Fibroblast of the aortic adventitia (primary cell): Measurements from ENCODE around the gene ZNF592. TPM values are rescaled to one million over a fixed set of nuclear protein-coding genes. Genes with fewer than 3 reads are reported as not detected.

ENCODE experiments used
- DNase-seq: peaks from one replicate; pipeline ENCODE4 v3.0.0-alpha.2; 2010; ENCODE audit warnings: low read depth
- H3K4me3 ChIP-seq: 2 replicates; pipeline ENCODE4 v1.5.1; 2011; ENCODE audit warnings: low read depth, mild to moderate bottlenecking, control low read depth, low read length, moderate library complexity
- total RNA-seq: library from RNA; depleted of rRNA; stranded (reverse); fragments of >200 nt; gene quantifications from 2 replicates; pipeline ENCODE4 v1.2.3, GENCODE V29; 2012; ENCODE audit warnings: low replicate concordance
- TF ChIP-seq, protein P1 (sequence below): IDR thresholded peaks from 2 replicates; pipeline ENCODE4 v1.5.1; 2011; ENCODE audit warnings: mild to moderate bottlenecking, low read length, control low read depth, inconsistent platforms; ENCODE audit not compliant: insufficient read depth

Gene ZNF592
- total RNA-seq, 1 donor, result 11.7 TPM

DNA sequence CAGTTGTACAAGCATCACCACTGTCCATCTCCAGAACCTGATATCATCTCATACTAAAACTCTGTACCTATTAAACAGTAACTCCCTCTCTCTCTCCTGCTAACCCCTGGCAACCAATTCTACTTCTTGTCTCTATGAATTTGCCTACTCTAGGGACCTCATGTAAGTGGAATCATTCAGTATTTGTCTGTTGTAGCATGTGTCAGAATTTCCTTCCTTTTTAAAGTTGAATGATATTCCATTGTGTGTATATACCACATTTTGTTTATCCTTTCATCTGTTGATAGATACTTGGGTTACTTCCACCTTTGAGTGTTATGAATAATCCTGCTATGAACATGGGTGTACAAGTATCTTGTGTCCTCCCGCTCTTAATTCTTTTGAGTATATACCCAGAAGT is 16.6 kb downstream of the ZNF592 start:
- TF ChIP-seq, protein P1, sequence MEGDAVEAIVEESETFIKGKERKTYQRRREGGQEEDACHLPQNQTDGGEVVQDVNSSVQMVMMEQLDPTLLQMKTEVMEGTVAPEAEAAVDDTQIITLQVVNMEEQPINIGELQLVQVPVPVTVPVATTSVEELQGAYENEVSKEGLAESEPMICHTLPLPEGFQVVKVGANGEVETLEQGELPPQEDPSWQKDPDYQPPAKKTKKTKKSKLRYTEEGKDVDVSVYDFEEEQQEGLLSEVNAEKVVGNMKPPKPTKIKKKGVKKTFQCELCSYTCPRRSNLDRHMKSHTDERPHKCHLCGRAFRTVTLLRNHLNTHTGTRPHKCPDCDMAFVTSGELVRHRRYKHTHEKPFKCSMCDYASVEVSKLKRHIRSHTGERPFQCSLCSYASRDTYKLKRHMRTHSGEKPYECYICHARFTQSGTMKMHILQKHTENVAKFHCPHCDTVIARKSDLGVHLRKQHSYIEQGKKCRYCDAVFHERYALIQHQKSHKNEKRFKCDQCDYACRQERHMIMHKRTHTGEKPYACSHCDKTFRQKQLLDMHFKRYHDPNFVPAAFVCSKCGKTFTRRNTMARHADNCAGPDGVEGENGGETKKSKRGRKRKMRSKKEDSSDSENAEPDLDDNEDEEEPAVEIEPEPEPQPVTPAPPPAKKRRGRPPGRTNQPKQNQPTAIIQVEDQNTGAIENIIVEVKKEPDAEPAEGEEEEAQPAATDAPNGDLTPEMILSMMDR, result no peak
- no peak for DNase-seq
- no peak overlapping the region for H3K4me3 ChIP-seq

DNA sequence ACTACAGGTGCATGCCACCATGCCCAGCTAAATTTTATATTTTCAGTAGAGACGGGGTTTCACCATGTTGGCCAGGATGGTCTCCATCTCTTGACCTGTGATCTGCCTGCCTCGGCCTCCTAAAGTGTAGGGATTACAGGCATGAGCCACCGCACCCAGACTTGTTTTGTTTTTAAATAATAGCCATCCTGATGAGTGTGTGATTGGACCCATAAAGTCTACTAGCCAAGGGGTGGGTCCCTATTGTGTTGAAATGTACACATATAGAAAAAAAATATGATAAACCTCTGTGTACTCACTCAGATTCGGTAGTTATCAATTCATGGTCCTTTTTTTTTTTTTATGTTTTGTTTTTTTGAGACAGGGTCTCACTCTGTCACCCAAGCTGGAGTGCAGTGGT is 17.3 kb downstream of the ZNF592 start:
- TF ChIP-seq, protein P1, result no peak
- no peak for DNase-seq
- H3K4me3 ChIP-seq, result no peak overlapping the region

DNA sequence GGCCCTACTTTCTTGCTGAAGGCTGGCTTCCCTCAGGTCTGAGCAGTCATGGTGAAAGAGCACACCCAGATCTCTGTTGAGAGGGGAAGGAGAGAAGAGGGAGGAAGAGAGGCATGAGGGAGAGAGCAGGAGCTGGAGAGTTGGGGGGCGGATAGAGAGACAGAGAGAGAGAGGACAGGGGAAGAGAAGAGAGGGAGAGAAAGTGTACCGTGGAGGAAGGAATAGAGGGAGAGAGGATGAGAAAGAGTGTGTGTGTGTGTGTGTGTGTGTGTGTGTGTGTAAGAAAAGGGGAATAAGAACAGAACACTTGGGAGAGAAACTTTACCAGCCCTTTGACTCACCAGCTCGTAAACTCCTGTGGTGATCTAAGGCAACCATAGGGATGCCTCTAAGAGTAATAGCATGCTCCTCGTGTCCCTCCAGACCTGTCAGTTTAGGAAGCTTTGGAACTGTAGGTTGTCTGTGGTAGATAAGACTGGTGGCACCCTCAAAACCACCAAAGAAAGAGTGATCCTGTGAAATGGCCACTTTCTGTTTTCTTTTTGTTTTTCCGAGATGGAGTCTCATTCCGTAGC is 18.2 kb downstream of the ZNF592 start:
- TF ChIP-seq, protein P1, result no peak
- no peak for DNase-seq
- H3K4me3 ChIP-seq, result no peak overlapping the region

DNA sequence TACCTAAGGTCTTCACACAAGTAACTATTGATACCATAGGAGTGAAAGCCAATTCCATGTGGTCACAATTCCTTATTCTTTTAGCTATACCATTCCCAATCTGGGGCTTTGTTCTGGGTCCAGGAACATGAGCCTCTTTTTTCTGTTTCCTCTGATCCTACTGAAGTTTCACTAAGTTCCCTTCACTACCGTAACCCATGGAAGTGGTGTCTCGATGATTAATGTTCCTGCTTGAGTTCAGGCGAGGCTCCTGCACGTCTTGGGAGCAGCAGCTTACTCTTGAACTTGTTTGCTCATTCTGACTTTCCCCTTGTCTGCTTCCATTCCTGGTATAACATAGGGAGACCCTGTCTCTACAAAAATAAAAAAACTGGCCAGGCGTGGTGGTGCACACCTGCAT is 23.6 kb downstream of the ZNF592 start:
- TF ChIP-seq, protein P1, result no peak
- H3K4me3 ChIP-seq, result no peak overlapping the region
- DNase-seq, result no peak

DNA sequence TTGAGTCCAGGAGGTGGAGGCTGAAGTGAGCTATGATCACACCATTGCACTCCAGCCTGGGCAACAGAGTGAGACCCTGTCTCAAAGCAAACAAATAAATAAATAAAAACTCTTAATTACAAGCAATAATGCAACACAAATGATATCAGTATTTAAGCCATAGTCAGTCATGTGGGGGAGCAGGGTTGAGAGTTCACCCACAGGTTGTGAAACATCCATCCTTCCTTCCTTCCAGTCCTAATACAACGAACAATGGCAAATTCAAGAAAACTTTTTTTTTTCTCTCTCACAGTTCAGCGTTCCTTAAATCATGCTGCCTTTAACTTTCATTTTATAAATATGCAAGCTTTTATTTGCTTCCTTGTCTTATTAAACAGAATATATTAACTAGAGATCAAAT is 24.1 kb downstream of the ZNF592 start:
- TF ChIP-seq, protein P1, result no peak
- H3K4me3 ChIP-seq, result no peak overlapping the region
- DNase-seq, result no peak

DNA sequence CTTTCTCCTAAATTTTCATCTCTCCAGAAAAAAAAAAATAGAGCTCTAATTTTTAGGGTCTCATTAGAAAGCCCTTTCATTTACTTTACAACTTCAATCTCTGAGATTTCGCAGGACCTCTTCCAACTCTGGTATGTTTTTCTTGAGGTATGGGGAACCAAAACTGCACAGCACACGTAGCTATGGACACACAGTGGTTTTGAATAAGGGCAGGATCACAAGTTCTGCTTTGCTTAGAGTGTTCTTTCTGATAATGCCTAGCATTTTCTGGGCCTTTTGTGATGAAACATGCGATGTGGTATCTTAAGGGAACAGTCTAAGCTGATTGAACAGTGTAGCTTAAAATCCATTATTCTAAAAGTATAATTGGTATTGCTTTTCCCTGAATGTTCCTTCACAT is 25.3 kb downstream of the ZNF592 start:
- TF ChIP-seq, protein P1, result no peak
- DNase-seq, result no peak
- H3K4me3 ChIP-seq, result no peak overlapping the region

DNA sequence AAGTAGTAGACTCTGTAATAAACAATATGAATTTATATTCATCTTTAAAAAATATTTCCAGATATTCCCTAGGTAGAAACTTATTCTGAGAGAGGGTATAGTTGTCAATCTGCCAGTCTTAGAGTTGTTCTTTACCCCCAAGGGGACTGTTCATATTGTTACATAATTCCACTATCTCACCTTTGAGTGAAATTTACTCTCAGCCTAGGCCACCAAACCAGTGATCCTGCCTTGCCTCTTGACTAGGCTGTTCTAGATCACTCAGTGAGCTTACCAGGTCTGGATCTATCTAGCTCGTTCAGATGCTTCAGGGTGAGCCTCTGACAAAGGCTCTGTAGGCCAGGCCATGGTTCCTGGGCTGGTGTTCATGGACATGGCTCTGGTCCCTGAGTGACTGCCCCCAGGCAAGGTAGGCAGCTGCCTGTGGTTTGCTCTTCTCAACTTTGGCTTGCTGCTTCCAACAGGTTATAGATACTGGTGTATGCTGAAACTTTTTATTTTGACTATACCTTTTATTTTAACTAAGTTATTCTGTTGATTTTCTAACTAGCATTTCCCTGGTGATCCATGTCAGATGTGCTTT is 27.6 kb downstream of the ZNF592 start:
- DNase-seq, result no peak

More for the DNA sequence above, 27.6 kb downstream of the ZNF592 start:
- H3K4me3 ChIP-seq, result no peak overlapping the region
- TF ChIP-seq, protein P1, result no peak
